HPDE6-E6E7 (cell line): ENCODE results near the gene MYRFL.

ENCODE experiments used
- DNase-seq: peaks from one replicate; pipeline ENCODE4 v3.0.0; 2011; ENCODE audit warnings: missing footprints; ENCODE audit errors: extremely low spot score

The MYRFL gene

GRCh38 chr12:69932676-69933552 is 107.9 kb downstream of the MYRFL start:
- DNase-seq = no peak

DNA sequence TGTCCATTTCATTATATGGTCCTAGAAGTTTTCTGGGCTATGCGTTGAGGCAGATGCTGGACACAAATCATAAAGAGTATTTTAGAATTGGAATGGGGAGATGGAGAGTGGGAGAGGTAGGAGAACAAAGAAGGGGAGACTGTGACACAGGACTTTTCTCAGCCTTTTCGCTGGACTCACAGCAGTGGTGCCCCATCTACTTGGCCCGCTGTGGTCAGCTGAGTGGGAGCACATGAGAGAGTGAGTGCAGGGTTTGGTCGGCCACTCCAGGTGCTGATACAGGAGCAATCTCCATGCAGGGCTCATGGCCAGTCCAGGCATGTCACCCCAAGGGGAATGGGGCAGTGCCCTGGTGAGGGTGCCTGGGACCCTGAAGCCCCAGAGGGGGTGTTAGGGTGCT is 109.0 kb downstream of the MYRFL start:
- DNase-seq = no peak

- DNase-seq = no peak
Observed at GRCh38 chr12:69935651-69936100, 110.6 kb downstream of the MYRFL start.

DNA sequence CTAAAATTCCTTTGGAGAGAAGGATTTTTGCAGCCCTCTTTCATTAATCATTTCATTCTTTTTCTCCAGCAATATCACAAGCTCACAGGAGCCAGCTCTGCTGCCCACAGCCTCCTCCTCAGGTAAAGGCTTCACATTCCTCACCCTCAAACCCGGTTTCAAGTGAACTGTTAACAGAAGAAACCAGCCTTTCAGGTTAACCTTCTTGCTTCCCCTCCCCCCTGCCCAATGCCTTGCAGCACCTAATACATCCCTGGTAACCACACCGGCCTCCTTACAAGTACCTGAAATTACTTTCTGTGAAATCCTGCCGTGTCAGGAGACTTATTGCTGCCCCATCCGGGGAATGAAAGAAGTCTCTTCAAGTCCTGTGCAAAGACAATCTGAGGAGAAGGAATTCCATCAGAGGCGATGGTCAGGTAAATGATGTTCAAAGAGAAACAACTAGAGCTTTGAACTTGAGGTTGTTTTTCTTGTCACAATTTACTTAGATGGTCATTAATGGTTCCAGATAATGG is 111.2 kb downstream of the MYRFL start:
- no peak for DNase-seq

DNA sequence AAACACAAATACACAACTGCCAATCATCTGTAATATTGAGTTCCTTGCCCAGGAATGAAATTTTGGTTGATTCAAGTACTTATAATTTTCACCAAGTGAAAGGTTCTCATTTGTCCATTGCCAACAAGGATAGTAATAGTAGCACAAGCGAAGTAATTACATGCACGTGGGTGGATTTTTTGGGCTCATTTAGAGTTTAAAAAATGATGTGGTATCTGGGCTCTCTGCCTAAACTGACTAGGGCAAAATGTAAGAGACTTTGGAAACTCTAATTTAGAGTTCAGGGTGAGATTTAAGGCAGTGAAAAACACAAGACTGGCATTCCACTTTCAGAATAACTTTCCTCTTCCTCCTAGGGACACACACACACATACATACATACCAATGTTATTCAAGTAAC is 111.7 kb downstream of the MYRFL start:
- no peak for DNase-seq

DNA sequence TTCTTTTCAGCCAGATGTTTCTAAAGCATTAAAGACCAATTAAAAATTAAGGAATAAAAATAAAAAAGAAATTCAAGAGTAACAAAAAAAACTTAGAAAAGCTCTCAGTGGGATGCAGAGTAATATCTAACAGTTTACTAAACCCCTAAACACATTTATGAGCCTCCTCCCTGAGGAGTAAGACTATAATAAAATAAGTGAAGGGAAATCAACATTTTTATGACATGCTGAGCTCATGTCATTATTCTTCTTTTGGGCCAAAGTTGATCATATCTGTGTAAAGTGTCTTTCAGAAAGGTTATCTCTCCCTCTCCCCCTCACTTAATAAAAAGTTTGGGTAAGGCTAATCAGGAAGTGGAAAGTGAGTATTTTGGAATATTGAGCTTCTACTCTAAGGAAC is 122.1 kb downstream of the MYRFL start:
- no peak for DNase-seq

GRCh38 chr12:69947897-69948296 is 122.9 kb downstream of the MYRFL start:
- no peak for DNase-seq

- no peak for DNase-seq
Observed at GRCh38 chr12:69948851-69949250, 123.8 kb downstream of the MYRFL start.

DNA sequence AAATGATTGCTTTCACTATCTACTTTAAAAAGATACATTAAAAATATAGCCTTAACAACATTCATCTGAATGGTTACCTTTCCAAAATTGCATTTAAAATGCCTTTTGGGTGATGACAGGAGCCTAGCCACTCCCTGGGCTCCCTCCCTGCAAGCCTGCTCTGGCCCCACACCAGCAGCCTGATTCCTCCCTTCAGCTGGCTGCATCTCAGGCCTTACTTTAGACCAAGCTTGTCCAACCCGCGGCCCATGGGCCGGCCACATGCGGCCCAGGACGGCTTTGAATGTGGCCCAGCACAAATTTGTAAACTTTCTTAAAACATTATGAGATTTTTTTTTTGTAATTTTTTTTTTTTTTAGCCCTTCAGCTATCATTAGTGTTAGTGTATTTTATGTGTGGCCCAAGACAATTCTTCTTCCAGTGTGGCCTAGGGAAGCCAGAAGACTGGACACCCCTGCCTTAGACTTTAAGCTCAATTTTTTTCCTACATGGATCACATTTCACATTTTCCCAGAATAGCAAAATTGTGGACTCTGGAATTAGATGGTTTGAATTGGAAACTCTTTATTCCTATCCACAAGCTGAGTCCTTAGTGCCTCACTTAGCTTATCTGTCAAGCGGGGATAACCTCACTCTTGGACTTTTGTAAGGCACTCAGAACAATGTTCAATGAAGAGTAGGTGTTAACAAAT is 124.4 kb downstream of the MYRFL start:
- no peak for DNase-seq

- DNase-seq = no peak
Observed at GRCh38 chr12:69951108-69951507, 126.1 kb downstream of the MYRFL start.

DNA sequence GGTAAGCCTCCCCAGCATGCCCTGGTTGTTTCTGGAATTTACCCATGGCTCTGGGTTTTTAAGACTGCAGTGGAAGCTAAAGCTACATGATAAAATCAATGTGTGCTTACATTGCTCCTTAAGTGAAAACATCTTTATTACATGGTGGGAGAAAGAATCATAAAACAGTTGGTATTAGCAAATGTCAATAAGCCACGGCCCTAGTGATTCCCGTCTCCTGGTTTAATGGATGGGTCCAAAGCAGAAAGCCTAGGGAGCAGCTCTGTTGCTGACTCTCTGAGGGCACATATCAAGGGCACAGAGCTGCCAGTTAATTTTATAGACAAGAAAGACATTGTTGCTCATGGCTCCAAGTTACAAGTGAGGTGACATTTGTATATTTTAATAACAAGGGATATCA is 127.9 kb downstream of the MYRFL start:
- DNase-seq = no peak

DNA sequence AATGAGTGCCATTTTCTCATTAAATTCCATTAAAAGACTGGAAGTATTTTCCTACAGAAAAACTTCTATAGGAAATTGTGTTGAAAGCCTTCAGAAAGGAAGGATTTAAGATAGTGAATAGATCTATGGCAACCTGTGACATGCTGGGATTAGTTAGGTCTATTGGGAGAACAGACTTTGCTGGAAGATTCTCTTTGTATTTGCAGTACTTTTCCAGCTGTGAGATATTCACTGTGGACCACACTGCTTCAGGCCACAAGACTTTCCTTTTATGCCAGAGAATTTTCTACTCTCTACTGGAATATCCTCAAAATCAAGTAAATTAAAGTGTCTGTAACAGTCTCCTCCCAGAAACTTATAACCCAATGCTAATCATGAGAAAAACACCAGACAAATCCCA is 136.2 kb downstream of the MYRFL start:
- DNase-seq = no peak

DNA sequence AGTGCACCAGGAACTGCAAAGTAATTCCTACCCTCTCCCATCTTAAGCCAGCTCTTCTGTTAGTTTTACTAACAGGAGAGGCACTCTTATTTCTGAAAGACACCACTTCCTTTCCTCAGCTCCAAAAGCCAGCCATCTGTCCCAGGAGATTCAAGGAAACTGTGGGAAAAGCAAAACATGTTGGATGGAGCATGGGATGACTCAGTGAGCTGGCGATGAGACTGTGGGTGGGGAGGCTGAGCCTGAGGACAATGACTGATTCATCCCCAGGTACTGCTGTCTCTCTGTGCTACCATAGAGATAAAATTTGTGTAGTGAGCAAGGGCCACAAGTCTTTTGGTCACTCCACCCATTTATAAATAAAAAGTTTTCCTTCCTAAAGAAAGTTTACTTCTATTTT is 141.4 kb downstream of the MYRFL start:
- DNase-seq = peak; percentile 86

- peak; percentile 80 for DNase-seq
Observed at GRCh38 chr12:69966839-69967238, 141.8 kb downstream of the MYRFL start.

GRCh38 chr12:69969011-69969410 is 144.0 kb downstream of the MYRFL start:
- no peak for DNase-seq

- DNase-seq = peak; percentile 23
Observed at GRCh38 chr12:69972136-69972535, 147.1 kb downstream of the MYRFL start.

DNA sequence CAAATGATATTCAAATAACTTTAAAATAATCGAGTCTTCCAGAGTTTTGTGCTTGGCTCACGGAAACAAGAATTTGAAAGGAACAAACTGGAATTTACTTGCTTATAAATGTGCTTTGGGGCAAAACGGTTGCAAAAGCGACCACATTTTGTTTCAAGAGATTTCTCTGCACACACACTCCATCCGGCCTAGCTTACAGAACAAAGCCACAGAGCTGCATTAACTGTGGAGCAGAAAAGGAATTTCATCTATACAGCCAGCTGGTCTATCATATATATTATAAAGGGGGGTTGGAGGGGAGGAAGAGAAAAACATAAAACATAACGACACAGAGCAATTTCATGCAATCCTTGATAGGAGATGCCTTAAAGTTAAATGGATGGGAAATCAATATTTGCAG is 153.0 kb downstream of the MYRFL start:
- DNase-seq = no peak

DNA sequence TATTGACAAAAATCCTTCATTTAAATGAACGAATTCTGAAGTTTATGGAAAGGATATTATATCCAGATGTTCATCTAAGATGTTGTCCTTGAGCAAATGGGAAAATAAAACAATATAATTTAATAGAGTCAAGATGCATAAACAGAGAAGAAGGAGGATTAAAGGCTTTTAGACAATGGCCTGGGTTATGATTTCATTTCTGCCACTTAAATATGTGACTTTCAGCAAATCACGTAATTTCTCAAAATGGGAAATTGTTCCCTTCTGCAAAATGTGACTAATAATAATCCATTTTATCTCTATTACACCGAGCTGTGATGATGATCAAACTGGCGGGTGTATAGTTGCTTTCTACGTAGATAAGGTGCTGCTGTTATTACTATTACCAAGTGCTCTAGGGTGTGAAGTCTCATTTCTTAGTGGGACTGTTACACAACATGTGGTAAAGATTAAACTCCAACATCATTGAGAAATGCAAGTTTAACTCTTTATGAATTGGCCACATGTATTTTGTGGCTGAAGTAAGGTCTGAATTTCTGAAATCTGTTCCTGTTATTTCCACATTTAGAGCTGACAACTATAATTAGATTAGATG is 157.0 kb downstream of the MYRFL start:
- no peak for DNase-seq

DNA sequence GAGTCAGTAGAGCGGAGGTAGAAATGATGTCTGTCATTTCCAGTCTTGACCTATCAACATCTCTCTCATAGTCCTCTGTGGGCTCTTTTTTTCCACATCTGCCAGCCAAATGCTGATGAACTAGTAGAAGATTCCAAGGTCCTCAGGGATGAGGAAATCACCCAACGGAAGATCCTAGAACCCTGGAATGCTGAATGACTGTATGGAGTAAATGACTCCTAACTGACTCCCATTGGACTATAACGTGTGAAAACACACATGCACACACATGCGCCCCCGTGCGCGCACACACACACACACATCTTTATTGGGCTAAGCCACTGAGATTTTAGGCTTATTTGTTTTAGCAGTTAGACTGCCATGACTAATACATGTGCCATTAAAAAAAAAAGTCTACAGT is 159.2 kb downstream of the MYRFL start:
- DNase-seq = no peak

- no peak for DNase-seq
Observed at GRCh38 chr12:69985656-69986055, 160.6 kb downstream of the MYRFL start.

- no peak for DNase-seq
Observed at GRCh38 chr12:69986114-69986513, 161.1 kb downstream of the MYRFL start.

- DNase-seq = peak; percentile 48
Observed at GRCh38 chr12:69987579-69988091, 162.6 kb downstream of the MYRFL start.
